Measurements from ENCODE around the gene CHRND.

CHRND gene

DNA sequence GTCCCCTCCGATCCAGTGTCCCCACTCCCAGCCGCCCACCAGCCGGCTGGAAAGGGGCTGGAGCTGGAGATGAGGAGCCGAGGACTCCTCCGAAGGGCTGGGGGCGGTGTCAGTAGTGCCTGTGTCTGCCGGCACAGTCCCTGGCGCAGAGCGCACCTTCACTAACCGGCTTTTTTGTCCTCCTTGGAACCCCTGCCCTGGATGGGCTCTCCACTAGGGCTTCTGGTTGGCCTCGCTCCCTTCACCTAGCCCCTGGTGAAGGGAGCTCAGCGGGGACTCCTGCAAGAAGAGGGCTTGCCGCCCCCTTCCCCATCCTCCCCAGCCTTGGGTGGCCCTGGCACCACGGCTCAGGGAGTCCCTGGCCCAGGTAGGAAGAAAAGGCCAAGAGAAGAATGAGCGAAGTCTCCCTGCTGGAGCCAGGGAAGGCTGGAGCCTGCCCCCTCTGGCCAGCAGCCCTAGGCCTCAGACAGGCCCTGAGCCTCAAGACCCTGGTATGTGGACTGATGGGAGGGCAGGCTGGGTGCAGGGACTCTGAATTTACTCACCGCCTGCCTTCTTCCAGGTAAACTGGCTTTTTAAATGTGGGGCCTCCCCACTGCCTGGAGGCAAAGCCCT is 37.8 kb upstream of the CHRND start:
- no peak for DNase-seq

DNA sequence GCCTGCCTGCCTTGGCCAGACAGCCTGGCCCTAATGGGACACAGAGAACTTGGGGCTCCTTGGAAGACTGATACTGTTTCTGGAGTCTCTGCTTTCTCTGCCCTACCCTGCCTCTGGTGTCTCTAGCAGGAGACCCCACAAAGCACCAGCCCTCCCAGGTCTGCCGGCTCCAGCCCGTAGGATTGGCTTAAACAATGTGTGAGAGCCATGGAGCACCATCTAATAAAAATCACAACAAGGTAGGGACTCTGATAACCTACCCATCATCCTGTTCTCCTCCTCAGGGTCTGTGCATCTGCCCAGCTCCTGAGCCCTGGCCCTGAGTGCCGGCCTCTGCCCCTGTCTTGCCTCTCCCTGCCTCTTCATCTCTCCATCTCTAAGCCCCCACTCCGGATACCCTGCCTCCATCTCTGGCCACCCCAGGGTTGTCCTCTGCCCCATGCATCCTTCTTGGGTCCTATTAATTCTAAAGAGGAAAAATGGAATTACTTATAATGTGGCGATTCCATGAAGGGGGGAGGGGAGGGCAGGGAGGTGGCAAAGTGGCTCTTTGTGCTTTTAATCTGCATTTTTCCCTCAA is 37.1 kb upstream of the CHRND start:
- DNase-seq: no peak

DNA sequence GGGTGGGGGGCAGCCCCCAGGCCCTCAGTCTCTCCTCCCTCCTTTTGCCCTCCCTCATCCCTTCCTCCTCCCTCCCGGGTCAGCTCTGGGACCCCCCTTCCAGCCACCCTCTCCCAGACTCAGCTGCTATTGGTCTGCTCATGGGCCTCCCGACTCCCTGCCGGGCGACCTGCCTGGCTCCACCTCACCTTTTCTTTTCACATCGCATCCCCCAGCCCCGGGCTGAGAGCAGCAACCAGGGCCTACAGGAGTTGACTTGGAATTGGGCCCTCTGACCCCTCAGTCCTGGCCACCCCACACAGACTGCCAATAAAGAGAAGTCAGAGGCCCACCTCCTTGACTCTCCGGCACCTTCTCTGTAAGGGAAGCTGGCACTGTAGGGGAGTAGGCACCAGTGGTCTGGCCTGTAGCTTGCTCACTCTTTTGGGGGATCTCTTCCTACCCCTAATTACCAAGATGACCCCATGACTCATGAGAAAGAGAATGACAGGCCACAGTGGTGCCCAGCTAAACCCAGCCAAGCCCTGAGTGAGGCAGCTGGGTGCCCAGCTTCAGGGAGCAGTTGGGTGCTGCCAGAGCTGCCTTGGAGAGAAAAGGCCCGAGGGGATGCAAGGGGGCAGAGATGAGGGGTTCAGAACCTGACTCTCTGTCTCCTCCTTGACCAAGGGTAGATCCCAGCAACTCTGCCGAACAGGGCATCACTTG is 36.3 kb upstream of the CHRND start:
- no peak for DNase-seq

DNA sequence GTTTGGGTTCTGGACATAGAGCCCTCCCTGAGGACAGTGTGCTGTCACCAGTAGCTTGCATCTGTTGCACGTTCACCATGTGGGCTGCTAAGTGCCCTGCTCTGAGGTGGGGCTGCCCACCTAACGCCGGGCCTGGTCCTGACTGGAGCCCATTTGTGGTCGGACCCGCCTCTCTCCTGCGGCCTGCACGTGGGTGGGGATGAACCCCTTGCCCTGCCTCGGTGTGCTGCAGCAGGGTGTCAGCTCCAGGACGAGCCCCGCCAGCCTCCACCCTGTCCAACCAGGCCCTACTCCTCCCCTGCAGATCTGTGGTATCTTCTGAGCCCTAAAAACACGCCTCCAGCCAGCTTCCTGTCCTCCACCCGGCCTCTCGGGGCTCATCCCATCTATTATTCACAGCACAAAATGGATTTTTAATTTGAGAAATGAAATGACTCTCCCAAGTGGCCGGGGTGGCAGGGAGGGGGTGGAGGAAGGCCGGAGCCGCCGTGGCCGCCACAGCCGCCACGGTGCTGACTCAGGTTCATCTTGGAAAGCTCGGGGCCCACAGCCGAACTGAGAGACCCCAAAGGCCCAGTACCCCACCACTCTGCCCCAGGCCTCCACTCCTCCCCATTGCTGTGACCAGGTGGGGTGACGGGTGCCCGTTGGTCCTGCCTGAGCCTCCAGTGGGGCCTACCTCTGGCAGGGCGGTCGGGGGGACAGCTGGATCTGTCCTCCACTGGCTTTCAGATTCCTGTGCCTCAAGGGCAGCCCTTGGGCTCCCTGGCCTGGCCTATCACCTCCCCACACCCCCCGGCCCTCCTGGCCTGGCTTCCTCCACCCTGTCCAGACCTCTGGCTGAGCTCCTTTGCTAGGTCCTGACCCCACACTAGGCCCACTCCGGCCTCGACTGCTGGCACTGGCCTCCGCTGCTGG is 35.5 kb upstream of the CHRND start:
- no peak for DNase-seq

DNA sequence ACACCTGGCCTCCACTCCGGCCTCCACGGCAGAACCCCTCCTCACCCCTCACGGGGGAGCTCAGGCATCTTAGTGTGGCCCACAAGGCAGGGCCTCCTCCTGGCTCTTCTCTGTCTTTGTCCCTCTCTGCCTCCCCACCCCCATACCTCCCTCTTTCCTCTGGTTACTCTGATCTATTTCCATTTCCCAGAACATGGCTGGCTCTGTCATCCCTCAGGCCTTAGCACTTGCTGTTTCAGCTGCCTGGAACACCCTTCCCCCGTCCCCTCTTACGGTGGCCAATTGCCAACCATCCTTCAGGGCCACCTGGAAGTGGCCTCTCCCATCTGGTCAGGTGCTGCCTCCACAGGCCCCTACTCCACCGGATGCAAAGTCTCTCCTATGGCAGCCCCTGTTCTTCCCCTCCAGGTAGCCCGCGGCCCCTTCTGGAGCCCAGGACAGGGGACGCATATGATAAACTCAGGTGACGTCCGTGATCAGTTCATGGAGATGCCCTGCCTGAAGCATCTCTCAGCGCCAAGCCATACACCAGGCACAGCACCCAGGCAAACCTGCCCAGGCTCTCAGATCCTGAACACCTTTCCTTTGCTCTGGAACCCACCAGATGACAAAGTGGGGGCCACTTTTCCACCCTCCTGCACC is 34.7 kb upstream of the CHRND start:
- no peak for DNase-seq

DNA sequence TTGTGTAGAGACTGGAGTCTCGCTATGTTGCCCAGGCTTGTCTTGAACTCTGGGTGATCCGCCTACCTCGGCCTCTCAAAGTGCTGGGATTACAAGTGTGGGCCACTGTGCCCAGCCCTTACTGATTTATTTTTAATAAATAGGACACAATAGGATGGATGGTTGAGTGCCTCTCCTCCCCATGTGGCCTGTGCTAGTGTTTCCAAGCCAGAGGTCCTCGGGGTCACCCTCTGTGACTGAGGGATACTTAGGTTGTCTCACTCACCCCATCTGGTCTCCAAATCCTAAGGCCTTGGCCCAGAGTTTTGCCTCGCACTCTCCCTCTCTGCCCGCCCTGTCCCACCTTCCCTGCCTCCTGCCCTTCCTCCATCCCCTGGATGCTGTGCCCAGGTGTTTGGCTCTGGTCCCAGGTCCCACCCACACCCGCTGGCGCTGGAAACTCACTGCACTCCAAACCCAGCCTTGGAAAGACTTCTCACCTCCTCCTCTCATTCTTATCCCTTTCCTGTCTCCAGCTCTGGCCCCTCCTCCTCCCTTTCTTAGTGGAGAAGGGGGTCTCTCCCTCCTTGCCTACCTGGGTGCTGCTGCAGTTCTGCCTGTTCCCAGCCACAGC is 33.6 kb upstream of the CHRND start:
- no peak for DNase-seq

DNA sequence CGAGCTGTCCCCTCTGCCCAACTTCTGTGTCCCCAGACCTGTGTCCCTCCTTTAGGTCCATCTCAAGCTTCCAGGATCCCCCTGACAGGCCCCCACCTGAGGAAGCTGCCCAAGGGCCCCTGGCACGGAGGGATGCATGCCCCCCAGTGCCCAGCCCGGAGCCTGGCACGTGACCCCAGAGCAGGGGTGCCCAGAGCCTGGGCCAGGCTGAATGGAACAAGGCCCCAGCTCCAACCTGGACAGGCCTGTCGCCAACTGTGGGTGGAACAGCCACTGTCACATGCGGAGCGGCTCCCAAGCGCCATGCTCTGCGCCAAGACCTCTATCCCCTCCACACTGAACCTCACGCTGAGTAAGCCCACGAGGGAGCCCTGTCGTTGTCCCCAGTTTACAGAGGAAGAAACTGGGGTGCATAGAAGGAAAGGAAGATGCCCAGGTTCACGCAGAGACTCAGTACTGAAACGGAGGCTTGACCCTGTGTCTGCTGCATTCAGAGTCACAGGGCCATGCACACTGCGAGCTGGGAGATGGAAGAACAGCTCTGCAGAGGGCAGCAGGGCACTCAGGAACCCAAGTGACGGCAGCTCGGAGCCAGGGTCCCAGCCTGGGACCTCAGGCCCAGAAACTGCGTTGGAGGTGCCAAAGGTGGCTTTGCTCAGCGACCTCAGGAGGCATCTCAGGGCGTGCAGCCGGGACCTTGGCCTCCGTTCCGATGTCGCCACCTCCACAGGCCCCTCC is 32.8 kb upstream of the CHRND start:
- DNase-seq: no peak

DNA sequence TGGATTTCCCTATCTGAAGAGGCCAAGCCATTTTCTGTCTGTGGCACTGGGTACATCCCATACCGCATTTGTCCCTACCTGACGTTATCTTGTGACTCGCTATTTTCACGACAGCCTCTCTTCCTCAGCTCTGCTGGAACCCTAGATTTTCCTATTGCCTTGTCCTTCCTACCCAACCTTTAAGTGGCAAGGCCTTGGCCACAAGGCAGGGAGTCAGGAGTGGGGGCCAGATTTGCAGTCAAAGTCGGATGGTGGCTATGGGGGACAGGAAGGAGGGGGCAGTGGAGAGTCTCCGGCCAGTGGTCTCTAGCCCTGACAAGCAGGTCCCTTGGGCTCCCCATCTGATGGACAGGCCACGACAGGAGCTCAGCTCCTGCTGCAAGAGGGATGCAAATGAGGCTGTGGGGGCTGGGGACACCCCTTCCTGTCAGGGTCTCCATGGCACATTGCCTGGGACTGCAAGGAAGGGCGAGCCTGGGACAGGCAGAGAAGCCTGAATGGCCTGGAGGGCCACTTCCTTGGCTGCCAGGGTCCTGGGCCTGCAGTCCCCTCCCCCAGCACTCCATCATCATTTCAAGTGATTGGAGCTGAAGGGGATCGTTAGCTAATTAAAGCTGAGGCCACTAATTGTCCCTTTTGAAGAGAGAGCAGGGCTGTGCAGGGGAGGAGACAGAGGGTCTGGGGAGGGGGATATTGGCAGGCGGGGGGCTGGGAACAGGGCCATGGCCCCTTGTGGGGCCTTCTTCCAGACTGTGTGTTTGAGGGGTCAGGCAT is 32.1 kb upstream of the CHRND start:
- no peak for DNase-seq

DNA sequence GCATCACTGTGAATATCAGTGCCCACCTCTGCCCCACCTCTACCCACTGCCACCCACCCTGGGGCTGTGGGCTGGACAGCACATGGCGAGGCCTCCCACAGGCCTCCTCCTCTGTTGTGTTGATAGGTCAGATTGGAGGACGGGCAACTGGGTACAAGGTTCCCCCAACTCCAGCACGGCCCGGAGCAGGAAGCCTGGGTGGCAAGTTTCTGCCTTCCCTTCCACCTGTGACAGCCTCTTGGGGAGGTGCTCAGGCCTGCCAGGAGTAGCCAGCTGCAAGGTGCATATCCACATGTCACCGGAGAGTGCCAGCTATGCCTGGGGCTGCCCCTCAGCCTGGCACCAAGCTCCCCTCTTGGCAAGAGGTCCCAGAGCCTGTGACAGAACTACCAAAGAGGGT is 31.4 kb upstream of the CHRND start:
- DNase-seq: no peak

DNA sequence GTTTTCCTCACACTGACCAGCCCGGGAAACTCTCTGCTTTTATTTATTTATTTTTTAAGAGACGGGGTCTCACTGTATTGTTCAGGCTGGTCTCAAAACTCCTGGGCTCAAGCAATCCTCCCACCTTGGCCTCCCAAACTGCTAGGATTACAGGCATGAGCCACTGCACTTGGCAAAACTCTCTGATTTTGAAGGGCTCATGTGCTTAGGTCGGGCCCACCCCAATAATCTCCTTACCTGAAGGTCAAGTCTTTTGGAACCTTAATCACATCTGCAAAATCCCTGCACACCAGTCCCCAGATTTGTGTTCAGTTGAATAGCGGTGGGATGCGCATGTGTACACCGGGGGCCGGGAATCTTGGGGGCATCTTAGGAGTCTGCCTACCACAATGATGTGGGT is 30.7 kb upstream of the CHRND start:
- no peak for DNase-seq

DNA sequence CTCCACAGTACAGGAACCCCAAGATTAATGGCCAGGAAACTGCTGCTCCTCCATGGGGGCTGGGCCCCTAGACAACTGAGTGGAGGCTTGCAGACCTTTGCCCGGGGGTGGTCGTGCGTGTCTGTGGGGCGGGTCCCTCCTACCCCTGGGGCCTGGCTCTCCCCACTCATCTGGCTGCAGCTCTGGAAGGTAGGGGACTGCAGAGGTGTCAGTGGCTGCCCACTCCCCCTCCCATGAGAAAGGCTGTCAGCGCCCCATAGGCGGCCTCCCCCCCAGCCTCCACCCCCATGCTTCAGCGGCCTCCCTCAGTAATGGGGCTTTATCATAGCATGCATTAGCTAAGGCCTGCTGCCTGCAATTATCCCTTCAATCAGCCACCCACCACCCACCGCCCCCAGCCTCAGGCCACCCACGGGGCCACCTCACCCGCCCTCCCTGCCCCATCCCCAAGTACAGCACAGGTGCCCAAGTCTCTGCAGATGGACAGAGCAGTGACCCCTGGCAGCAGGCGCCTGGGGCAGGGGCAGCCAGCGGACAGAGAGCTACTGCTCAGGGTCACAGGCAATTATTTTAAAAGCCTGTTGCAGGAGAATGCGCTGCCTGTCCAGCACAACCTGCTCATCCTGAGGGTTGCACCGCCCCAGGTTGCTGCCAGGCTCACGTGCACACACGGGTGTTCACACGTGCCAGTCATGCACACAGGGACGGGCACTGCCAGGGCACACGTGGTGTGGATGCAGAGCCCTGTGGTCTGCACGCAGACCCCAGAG is 29.3 kb upstream of the CHRND start:
- no peak for DNase-seq

DNA sequence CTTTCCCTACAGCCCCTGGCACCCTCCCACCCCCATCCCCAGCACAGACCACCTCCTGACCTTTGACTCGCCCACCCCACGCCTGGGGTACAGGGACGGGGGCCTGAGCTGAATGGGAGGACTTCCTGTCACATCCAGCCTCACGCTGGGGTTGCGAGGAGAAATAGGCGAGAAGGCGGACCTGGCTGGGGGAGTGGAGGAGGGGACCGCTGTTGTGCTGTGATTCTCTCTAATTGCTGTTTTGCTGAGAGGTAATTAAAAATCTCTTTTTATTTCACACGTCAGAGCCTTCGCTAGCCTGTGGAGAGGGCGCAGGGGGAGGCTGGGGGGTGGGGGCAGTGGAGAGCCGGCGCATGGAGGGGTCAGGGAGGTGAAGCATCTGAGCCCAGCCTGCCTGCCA is 28.6 kb upstream of the CHRND start:
- peak; percentile 9 for DNase-seq

DNA sequence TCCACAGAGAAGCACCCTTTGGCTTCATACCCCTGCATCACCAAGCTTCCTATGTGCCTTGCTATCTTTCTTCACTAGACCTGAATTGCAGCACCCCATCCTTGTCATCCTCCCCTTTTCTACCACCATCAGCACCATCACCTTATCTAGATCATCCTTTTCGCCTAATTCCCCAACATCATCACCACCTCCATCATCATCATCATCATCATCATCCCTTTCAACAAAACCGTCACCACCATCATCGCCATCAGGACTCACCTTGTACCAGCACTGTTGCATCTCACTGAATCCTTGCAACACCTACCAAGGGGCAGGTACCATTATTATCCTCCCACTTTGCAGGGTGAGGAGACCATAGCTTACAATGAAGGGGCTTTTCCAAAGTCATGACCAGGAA is 27.5 kb upstream of the CHRND start:
- no peak for DNase-seq

DNA sequence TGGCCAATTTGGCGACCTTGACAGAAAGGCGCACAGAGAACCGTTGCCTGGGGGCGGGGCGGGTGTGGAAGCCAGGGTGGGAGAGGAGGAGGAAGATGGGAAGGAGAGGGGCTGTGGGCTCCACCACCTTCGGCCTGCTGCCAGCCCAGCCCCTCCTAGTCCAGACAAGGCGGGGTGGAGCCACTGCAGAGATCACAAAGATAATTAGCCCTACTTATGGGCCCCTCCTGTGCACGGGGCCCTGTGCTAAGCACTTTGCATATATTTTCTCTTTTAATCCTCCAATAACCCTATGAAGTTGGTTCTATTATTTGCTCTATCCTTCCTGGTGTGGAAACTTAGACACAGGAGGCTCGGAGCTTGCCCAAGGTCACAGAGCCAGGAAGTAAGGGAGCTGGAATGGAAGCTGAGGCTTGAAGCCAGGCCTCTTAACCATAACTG is 24.6 kb upstream of the CHRND start:
- no peak for DNase-seq

DNA sequence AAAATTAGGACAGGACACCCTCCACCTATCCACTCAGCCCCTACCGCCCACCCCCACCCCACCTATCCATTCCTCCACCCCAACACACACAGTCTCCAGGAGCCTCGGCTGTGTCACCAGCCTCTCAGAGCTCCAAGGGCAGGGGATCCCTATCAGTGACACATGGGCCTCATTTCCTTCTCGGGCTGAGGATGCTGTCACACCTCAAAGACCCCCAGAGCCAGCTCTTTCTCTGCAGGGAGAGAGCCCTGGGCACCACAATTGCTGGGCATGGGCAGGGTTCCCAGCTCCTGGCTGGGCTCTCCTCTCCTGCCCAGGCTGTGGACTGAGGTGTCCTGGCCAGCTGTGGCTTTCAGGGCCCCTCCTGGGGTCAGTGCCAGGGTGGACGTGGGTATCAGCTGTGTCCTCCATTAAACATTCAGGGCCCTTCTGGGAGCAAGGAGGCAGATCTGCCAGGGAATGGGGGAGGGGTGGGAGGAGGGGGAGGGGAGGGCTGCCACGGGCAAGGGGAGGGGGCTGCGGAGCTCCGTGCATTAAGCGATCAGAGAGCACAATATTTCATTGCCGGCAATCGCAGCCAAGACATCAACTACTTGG is 24.1 kb upstream of the CHRND start:
- no peak for DNase-seq

DNA sequence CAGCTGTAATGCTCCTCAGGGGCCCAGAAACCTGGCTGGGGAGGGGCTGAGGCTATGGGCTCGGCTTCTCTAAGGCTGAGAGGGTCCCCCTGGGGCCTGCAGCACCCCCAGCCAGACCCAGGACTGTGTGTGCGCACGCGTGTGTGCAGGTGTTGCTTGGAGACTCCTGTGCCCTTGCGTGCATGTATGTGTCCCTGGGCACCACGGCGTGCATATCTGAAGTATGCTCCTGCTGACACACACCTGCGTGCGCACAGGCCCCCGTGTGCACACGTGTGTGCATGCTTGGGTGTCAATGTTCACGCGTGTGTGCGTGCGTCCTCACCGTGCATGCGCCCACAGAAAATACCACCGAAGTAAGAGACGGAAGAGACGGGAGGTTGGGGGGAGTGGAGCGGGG is 23.4 kb upstream of the CHRND start:
- DNase-seq: no peak

DNA sequence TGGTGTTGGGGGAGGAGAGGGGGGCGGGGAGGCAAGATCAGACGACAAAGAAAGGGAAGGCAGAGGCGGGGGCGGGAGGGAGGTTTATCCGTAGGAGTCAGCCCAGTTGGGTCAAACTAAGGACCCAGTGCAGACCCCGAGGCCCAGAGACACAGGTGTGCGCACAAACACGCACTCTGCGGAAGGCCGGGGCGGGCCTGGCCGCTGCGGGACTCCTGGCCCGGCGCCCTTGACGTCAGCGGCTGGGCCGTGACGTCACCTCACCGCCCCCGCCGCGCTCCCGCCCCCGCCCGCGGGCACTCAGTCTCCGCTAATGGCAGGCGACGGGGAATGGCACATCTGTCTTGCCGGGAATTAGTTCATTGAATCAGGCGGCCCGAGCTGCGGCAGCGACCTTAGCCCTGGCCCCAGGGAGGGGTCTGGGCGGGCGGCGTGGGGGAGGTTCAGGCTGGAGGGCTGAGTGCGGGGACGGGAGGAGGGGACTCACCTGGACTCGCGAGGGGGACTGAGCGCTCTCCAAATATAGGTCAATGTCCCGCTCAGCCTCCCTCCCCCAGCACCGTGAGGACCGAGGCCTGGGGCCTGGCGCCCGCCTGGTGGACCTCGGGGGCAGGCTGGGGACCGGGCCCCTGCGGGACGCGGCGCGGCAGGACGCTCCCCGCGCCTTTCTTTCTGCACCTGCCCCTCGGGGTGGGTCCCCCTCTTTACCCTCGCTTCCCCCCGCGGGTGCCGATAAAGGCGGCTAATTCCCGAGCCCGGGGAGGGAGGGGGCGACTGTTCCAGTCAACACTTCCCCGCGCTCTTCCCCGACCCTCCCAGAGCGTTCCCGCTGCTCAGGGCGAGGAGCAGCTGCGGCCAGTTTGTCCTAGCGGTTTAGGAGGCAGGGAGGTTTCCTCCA is 22.8 kb upstream of the CHRND start:
- DNase-seq: peak; percentile 20

DNA sequence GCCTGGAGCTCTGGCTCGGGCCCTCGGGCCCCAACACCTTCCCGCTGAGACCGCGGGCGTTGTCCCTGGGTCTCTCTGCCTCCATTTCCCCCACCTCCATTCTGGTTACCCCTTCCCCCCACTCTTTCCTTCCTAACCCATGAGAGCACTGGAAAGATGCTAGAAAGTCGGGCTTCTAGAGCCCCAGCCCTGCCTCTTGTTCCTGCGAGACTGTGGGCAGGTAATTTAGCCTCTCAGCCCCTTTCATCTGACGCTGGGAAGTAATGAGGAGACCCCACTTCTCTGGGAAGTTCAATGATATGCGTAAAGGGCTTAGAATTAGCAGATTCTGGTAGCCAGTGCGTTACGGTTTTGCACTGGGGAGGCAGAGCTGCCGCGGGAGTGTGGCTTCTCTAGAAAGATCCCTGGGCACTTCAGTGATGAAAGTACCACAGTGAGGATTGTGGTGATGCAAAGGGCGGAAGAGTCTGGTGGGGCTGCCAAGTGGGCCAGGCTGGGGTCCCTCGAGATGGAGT is 22.1 kb upstream of the CHRND start:
- no peak for DNase-seq
